Activated CD8-positive, alpha-beta T cell treated with anti-CD3 and anti-CD28 coated beads, Interleukin-2, amount 10 ng/mL, durations not matched to agents 7 days and 5 days (primary cell): ENCODE measurements around the gene SLC27A5. TPM values are rescaled to one million over a fixed set of nuclear protein-coding genes. Genes with fewer than 3 reads are reported as not detected.
A peak's percentile ranks its signal among the peaks of the same experiment; 100 is the strongest.

ENCODE experiments used
- ATAC-seq: fragments of 150-1000 bp; cut with Tn5 transposase; one replicate; pipeline ENCODE4 v1.10.0; 2021; ENCODE audit warnings: moderate library complexity
- CTCF ChIA-PET: fragments of 350-600 bp; sonication (Branson Sonifier 250); formaldehyde crosslinking; loops from one replicate; lab custom pipeline; 2021; ENCODE audit warnings: antibody characterized with exemption; lab: Charles Lee
- POLR2A ChIA-PET: fragments of 350-600 bp; sonication (Branson Sonifier 250); formaldehyde crosslinking; loops from one replicate; lab custom pipeline; 2021; ENCODE audit warnings: antibody characterized with exemption; lab: Charles Lee
- DNase-seq: peaks from one replicate; pipeline ENCODE4 v3.0.0-alpha.2; 2020
- H3K27ac Mint-ChIP-seq: one replicate; pipeline ENCODE4 v1.8.0; 2021; ENCODE audit warnings: mild to moderate bottlenecking, mixed read lengths
- H3K27me3 Mint-ChIP-seq: one replicate; pipeline ENCODE4 v1.8.0; 2021; ENCODE audit warnings: low read depth, mixed read lengths
- H3K36me3 Mint-ChIP-seq: one replicate; pipeline ENCODE4 v1.8.0; 2021; ENCODE audit warnings: low read depth, mixed read lengths
- H3K4me1 Mint-ChIP-seq: one replicate; pipeline ENCODE4 v1.8.0; 2021; ENCODE audit warnings: low read depth, mixed read lengths
- H3K4me3 Mint-ChIP-seq: one replicate; pipeline ENCODE4 v1.8.0; 2021; ENCODE audit warnings: mild to moderate bottlenecking, mixed read lengths
- H3K9me3 Mint-ChIP-seq: one replicate; pipeline ENCODE4 v1.8.0; 2022; ENCODE audit warnings: mixed read lengths; ENCODE audit not compliant: insufficient read depth
- total RNA-seq, 2 experiments: library from RNA; stranded (reverse); gene quantifications; one replicate each; pipeline ENCODE4 v1.2.3, GENCODE V29; 2021

The SLC27A5 gene
- total RNA-seq, 2 experiments from 2014 or later = 12.2 to 14.4 TPM

DNA sequence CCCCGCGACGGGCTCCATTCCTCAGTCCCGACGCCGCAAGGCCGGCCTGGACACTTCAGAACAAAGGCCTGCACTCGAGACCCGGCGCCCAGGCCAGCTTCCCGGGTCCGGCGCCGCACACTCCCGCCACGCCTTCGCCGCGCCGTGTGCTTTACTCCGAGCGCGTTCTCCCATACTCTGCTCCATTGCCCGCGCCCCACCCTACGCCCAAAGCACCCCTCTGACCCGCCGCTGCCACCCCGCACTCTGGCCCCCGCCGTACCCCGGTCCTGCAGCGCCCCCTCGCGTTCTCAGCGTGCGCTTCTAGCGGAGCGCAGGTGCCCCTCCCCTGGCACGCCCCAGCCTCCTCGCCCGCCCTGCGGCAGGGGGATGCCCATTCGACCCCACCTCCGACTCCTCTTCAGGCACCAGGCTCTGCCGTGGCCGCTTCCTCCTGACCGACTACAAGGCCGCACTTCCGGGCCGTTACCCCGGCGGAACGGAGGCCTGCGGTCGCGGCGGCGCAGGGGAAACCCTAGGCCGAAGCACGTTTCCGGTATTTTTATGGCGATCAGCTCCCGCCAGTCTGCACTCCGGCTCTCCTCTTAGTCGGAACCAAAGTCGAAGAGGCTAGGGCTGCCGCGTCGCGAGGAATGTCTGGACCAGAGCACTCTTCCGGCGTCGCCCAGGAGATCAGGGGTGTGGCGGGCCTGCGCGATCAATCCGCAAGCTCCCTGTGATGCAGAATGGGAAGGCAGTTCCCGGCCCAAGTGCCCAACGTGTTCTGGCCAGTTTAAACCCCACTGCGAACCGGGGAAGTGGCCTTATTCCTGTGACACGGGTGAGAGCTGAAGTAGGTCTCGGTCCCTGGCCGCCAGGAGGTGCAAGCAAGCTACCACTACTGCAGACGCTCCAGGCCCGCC is 7.8 kb upstream of the SLC27A5 start, which contains the start of gene ZBTB45:
TSS of gene ZBTB45 (minus strand) at position 456 of the 902 bp plus-strand sequence. CDS start 2,137 bp downstream, outside the sequence.
- Mint-ChIP-seq H3K9me3 (no peaks in the 10 kb centered on the region), H3K27ac (peak within 1 kb of the TSS; percentile 97), H3K36me3 (peaks cover 23% of the 10 kb centered on the region), H3K4me1 (peaks cover 41% of the 10 kb centered on the region), H3K27me3 (no peaks in the 10 kb centered on the region), H3K4me3 (peak within 1 kb of the TSS; percentile 96)
- ChIA-PET POLR2A (interaction anchor here (0.6 to 3.9 kb wide), 16 partner anchors 9 to 336 kb away, joined by 3 to 31 read pairs (median 5); partner anchors contain the start of genes CHMP2A, TRIM28, ZNF132 and ZNF446), CTCF (interaction anchor here (0.7 to 5.6 kb wide), 39 partner anchors 9 to 337 kb away, joined by 3 to 94 read pairs (median 5); partner anchors contain the start of genes CHMP2A, TRIM28, UBE2M and ZNF274)
- DNase-seq (peak; percentile 93), ATAC-seq (peak; percentile 88)

DNA sequence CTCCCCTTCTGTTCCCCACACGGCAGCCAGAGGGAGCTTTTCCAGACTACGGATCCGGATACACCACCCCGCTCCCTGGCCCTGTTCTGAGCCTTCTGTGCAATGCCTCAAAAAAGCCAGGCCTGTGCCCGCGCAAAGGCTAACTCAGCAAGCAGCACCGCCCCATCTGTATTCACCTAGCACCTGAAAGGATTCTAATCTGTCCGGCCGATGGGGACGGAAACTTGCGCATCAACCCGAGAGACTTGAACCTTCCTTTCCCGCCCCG is 7.2 kb upstream of the SLC27A5 start:
- POLR2A ChIA-PET = interaction anchor here (1.0 to 3.9 kb wide), 8 partner anchors 10 to 335 kb away, joined by 3 to 31 read pairs (median 16); partner anchors contain the start of genes CHMP2A and TRIM28

GRCh38 chr19:58518256-58519086 is 6.7 kb upstream of the SLC27A5 start:
- no peaks in the 10 kb centered on the region for H3K9me3 Mint-ChIP-seq
- peak overlapping the region; percentile 96 for H3K4me3 Mint-ChIP-seq
- ATAC-seq (no peak), DNase-seq (no peak)
- peaks cover 51% of the 10 kb centered on the region for H3K4me1 Mint-ChIP-seq
- POLR2A ChIA-PET = interaction anchor here (0.9 to 3.9 kb wide), 8 partner anchors 10 to 62 kb away, joined by 3 to 31 read pairs (median 16); partner anchors contain the start of genes CHMP2A and TRIM28
- CTCF ChIA-PET = interaction anchor here (0.7 to 5.6 kb wide), 19 partner anchors 9 to 210 kb away, joined by 3 to 94 read pairs (median 9); partner anchors contain the start of genes CHMP2A, TRIM28, UBE2M and ZNF446
- H3K27me3 Mint-ChIP-seq = no peaks in the 10 kb centered on the region
- peaks cover 27% of the 10 kb centered on the region for H3K36me3 Mint-ChIP-seq
- H3K27ac Mint-ChIP-seq = peak overlapping the region; percentile 97

More for the DNA sequence above, 7.2 kb upstream of the SLC27A5 start:
- peak overlapping the region; percentile 97 for H3K27ac Mint-ChIP-seq
- H3K4me3 Mint-ChIP-seq = peak overlapping the region; percentile 96
- H3K9me3 Mint-ChIP-seq = no peaks in the 10 kb centered on the region
- no peaks in the 10 kb centered on the region for H3K27me3 Mint-ChIP-seq
- peak; percentile 25 for ATAC-seq
- peaks cover 46% of the 10 kb centered on the region for H3K4me1 Mint-ChIP-seq
- CTCF ChIA-PET = interaction anchor here (0.7 to 5.6 kb wide), 19 partner anchors 9 to 211 kb away, joined by 3 to 94 read pairs (median 9); partner anchors contain the start of genes CHMP2A, TRIM28, UBE2M and ZNF446
- peak; percentile 69 for DNase-seq
- H3K36me3 Mint-ChIP-seq = peaks cover 25% of the 10 kb centered on the region

- Mint-ChIP-seq H3K4me3 (no peak overlapping the region), H3K4me1 (peaks cover 57% of the 10 kb centered on the region), H3K9me3 (no peaks in the 10 kb centered on the region), H3K27ac (peak overlapping the region; percentile 34), H3K36me3 (peaks cover 27% of the 10 kb centered on the region), H3K27me3 (no peaks in the 10 kb centered on the region)
- ChIA-PET POLR2A (interaction anchor here (3.9 kb wide), 1 partner anchor 37 kb away, joined by 31 read pairs; the partner anchor contains the start of gene CHMP2A), CTCF (interaction anchor here (3.6 to 5.6 kb wide), 2 partner anchors 17 to 63 kb away, joined by 24 to 94 read pairs; no protein-coding TSS in a partner anchor)
- ATAC-seq (no peak), DNase-seq (no peak)
Measured at GRCh38 chr19:58516964-58517833, 5.4 kb upstream of the SLC27A5 start.

- H3K4me1 Mint-ChIP-seq = peaks cover 56% of the 10 kb centered on the region
- DNase-seq (no peak), ATAC-seq (no peak)
- H3K36me3 Mint-ChIP-seq = peaks cover 27% of the 10 kb centered on the region
- ChIA-PET CTCF (interaction anchor here (5.6 kb wide), 1 partner anchor 64 kb away, joined by 94 read pairs; no protein-coding TSS in a partner anchor), POLR2A (no interaction called here)
- H3K27me3 Mint-ChIP-seq = no peaks in the 10 kb centered on the region
- no peaks in the 10 kb centered on the region for H3K9me3 Mint-ChIP-seq
- H3K27ac Mint-ChIP-seq = peak overlapping the region; percentile 67
- peak overlapping the region; percentile 48 for H3K4me3 Mint-ChIP-seq
Measured at GRCh38 chr19:58516246-58516836, 4.5 kb upstream of the SLC27A5 start.

- DNase-seq (no peak), ATAC-seq (no peak)
- Mint-ChIP-seq H3K27ac (peak overlapping the region; percentile 67), H3K27me3 (no peaks in the 10 kb centered on the region), H3K36me3 (peaks cover 27% of the 10 kb centered on the region), H3K4me1 (peaks cover 52% of the 10 kb centered on the region), H3K9me3 (no peaks in the 10 kb centered on the region), H3K4me3 (peak overlapping the region; percentile 78)
- CTCF ChIA-PET = no interaction called here
- POLR2A ChIA-PET = no interaction called here
Measured at GRCh38 chr19:58515259-58515658, 3.5 kb upstream of the SLC27A5 start.

- ATAC-seq = no peak
Measured at GRCh38 chr19:58514564-58515022, 2.8 kb upstream of the SLC27A5 start.

GRCh38 chr19:58513694-58514563 is 2.1 kb upstream of the SLC27A5 start:
- peak; percentile 96 for ATAC-seq
- no peaks in the 10 kb centered on the region for H3K27me3 Mint-ChIP-seq
- POLR2A ChIA-PET = interaction anchor here (0.6 to 2.4 kb wide), 7 partner anchors 9 to 53 kb away, joined by 3 to 11 read pairs (median 3); partner anchors contain the start of gene CHMP2A

More at GRCh38 chr19:58514564-58515022, 2.8 kb upstream of the SLC27A5 start:
- Mint-ChIP-seq H3K27me3 (no peaks in the 10 kb centered on the region), H3K4me1 (peaks cover 47% of the 10 kb centered on the region), H3K9me3 (no peaks in the 10 kb centered on the region), H3K36me3 (peaks cover 27% of the 10 kb centered on the region), H3K27ac (peak overlapping the region; percentile 88), H3K4me3 (peak overlapping the region; percentile 78)
- DNase-seq = no peak
- ChIA-PET POLR2A (interaction anchor here (0.6 to 2.4 kb wide), 6 partner anchors 9 to 43 kb away, joined by 3 to 11 read pairs (median 4); partner anchors contain the start of gene CHMP2A), CTCF (interaction anchor here (0.6 to 2.1 kb wide), 28 partner anchors 11 to 332 kb away, joined by 3 to 46 read pairs (median 4); partner anchors contain the start of genes CHMP2A, TRIM28, ZNF446 and ZNF497)

GRCh38 chr19:58513213-58513693 is 1.5 kb upstream of the SLC27A5 start:
- H3K27ac Mint-ChIP-seq = peak overlapping the region; percentile 88
- H3K9me3 Mint-ChIP-seq = no peaks in the 10 kb centered on the region
- ChIA-PET CTCF (interaction anchor here (1.0 to 2.1 kb wide), 17 partner anchors 10 to 331 kb away, joined by 3 to 46 read pairs (median 5); partner anchors contain the start of genes CHMP2A, TRIM28 and ZNF446), POLR2A (interaction anchor here (0.6 to 2.4 kb wide), 6 partner anchors 8 to 54 kb away, joined by 3 to 11 read pairs (median 4); partner anchors contain the start of gene CHMP2A)
- H3K4me3 Mint-ChIP-seq = peak overlapping the region; percentile 78
- H3K36me3 Mint-ChIP-seq = peaks cover 21% of the 10 kb centered on the region
- no peak for DNase-seq
- no peak for ATAC-seq
- H3K27me3 Mint-ChIP-seq = no peaks in the 10 kb centered on the region
- H3K4me1 Mint-ChIP-seq = peaks cover 39% of the 10 kb centered on the region

More at GRCh38 chr19:58513694-58514563, 2.1 kb upstream of the SLC27A5 start:
- Mint-ChIP-seq H3K4me1 (peaks cover 45% of the 10 kb centered on the region), H3K4me3 (peak overlapping the region; percentile 78), H3K27ac (peak overlapping the region; percentile 88), H3K36me3 (peaks cover 24% of the 10 kb centered on the region), H3K9me3 (no peaks in the 10 kb centered on the region)
- DNase-seq = peak; percentile 97
- CTCF ChIA-PET = interaction anchor here (0.6 to 2.1 kb wide), 28 partner anchors 11 to 332 kb away, joined by 3 to 46 read pairs (median 4); partner anchors contain the start of genes CHMP2A, TRIM28, ZNF446 and ZNF497
